HepG2 (cell line): ENCODE data around the gene ACOT4. TPM values are rescaled to one million over a fixed set of nuclear protein-coding genes. Genes with fewer than 3 reads are reported as not detected.
A peak's percentile ranks its signal among the peaks of the same experiment; 100 is the strongest.

Experiments used
- ATAD3A ChIP-seq: sonication (generic); formaldehyde crosslinking; IDR thresholded peaks from 2 replicates; pipeline ENCODE4 v1.4.0; 2020; ENCODE audit warnings: missing genetic modification reagents
- HNF1A ChIP-seq, 2 experiments: sonication (generic) in 1 of 2; formaldehyde crosslinking in 1 of 2; IDR thresholded peaks; 2 replicates each; pipeline versions ENCODE4 v1.4.0 to v1.6.1; 2016 to 2020; ENCODE audit warnings: borderline replicate concordance in 1 of 2, low read depth in 1 of 2, mild to moderate bottlenecking in 1 of 2, missing genetic modification reagents in 1 of 2
- MLX ChIP-seq: IDR thresholded peaks from 2 replicates; pipeline ENCODE4 v1.6.1; 2016
- PREB ChIP-seq: sonication (generic); formaldehyde crosslinking; IDR thresholded peaks from 2 replicates; pipeline ENCODE4 v1.4.0; 2020; ENCODE audit warnings: missing genetic modification reagents
- REXO4 ChIP-seq: sonication (generic); formaldehyde crosslinking; IDR thresholded peaks from 2 replicates; pipeline ENCODE4 v1.8.0; 2022; ENCODE audit warnings: missing genetic modification reagents, mild to moderate bottlenecking, borderline replicate concordance
- ZBTB44 ChIP-seq: sonication (generic); formaldehyde crosslinking; IDR thresholded peaks from 2 replicates; pipeline ENCODE4 v1.4.0; 2020; ENCODE audit warnings: missing genetic modification reagents
- ZHX1 ChIP-seq: sonication (generic); formaldehyde crosslinking; IDR thresholded peaks from 2 replicates; pipeline ENCODE4 v1.8.1; 2022; ENCODE audit warnings: low read depth, mild to moderate bottlenecking, missing genetic modification reagents
- ZHX2 ChIP-seq, 2 experiments: sonication (generic) in 1 of 2; formaldehyde crosslinking in 1 of 2; IDR thresholded peaks; 2 replicates each; pipeline versions ENCODE4 v1.6.1 to v1.9.0; 2014 to 2022; ENCODE audit warnings: antibody characterized with exemption in 1 of 2, borderline replicate concordance in 1 of 2, inconsistent platforms in 1 of 2, low read depth in 1 of 2, missing genetic modification reagents in 1 of 2
- ZNF367 ChIP-seq: sonication (generic); formaldehyde crosslinking; IDR thresholded peaks from 2 replicates; pipeline ENCODE4 v1.4.0; 2020; ENCODE audit warnings: missing genetic modification reagents, borderline replicate concordance
- polyA plus RNA-seq, 8 experiments: library from polyadenylated mRNA; depleted of rRNA in 3 of 8; stranded (reverse) in 7 of 8; unstranded in 1 of 8; fragments of >200 nt; fragmentation: Illumina TruSeq in 4 of 8; extraction: Trizol in 4 of 8; gene quantifications; 2 replicates each; pipeline versions ENCODE4 v1.2.1 to v1.2.3, GENCODE V29; 2011 to 2016; ENCODE audit warnings: low read depth in 4 of 8, missing spikeins in 1 of 8, mixed read lengths in 1 of 8; ENCODE audit not compliant: insufficient read depth in 1 of 8
- total RNA-seq, 5 experiments: library from RNA; depleted of rRNA; stranded (reverse); fragments of >200 nt; fragmentation: Illumina TruSeq; extraction: Trizol; gene quantifications; 2 replicates each; pipeline ENCODE4 v1.2.3, GENCODE V29; 2016; ENCODE audit warnings: low read depth in 1 of 5

ACOT4 gene
- total and polyA plus RNA-seq, 2 of the 13 experiments (the other 11 are each of a cell fraction or from before 2014, with no cell fraction given): 0.04 to 0.05 TPM

- TF ChIP-seq ZHX2 (IDR thresholded peaks at IDR 0.05; ENCODE audit: low read depth) (0 out of 2 replicates have a peak, but pooled peaks have one; percentile 37), ZHX2 (CRISPR knock-in tag; IDR thresholded peaks at IDR 0.05; ENCODE audit: borderline replicate concordance) (no peak), PREB (CRISPR knock-in tag) (no peak), MLX (CRISPR knock-in tag) (0 out of 2 replicates have a peak, but pooled peaks have one; percentile 15), ZNF367 (CRISPR knock-in tag) (no peak), HNF1A (IDR thresholded peaks at IDR 0.05; ENCODE audit: low read depth) (no peak), HNF1A (CRISPR knock-in tag; IDR thresholded peaks at IDR 0.05; ENCODE audit: borderline replicate concordance) (no peak), ZBTB44 (no peak), ZHX1 (CRISPR knock-in tag) (no peak), REXO4 (CRISPR knock-in tag) (no peak), ATAD3A (no peak)
Observed at GRCh38 chr14:73644531-73645247, 53.0 kb downstream of the ACOT4 start, which contains the start of gene DNAL1 (continued).
